SH-SY5Y (cell line): ENCODE data around the gene NPTXR.

ENCODE experiments used
- GATA2 ChIP-seq: IDR thresholded peaks from 2 replicates; pipeline ENCODE4 v1.6.1; 2011; ENCODE audit warnings: mild to moderate bottlenecking, low read depth, low read length
- GATA3 ChIP-seq: IDR thresholded peaks from 2 replicates; pipeline ENCODE4 v1.6.1; 2011; ENCODE audit warnings: low read depth, mild to moderate bottlenecking, low read length, moderate library complexity

- TF ChIP-seq GATA2 (no peak), GATA3 (no peak)
Measured at GRCh38 chr22:38867124-38867455, 23.3 kb upstream of the NPTXR start.
